ENCODE data around the gene PPP2R1B. TPM values are rescaled to one million over a fixed set of nuclear protein-coding genes. Genes with fewer than 3 reads are reported as not detected.

Gene PPP2R1B
- total and polyA plus RNA-seq, 2 of the 8 experiments (the other 6 are each of a cell fraction or from before 2014, with no cell fraction given) = 25.8 to 87.0 TPM

- Histone ChIP-seq H3K23me2 (ENCODE audit: low read depth, low read length) (peaks cover 6% of the 10 kb centered on the region), H3K4ac (replicated peaks; ENCODE audit: insufficient read length, low read depth, low read length) (no peak overlapping the region), H3K9ac (replicated peaks in 1 of 4; ENCODE audit: extremely low read depth in 1 of 4, low read depth in 3 of 4, low read length in 3 of 4) (no peak overlapping the region), H2AFZ (ENCODE audit: low read length) (no peak overlapping the region), H4K91ac (replicated peaks; ENCODE audit: insufficient read length, low read length) (no peak overlapping the region), H3K56ac (replicated peaks; ENCODE audit: insufficient read length, low read depth, low read length) (no peak overlapping the region), H3K14ac (ENCODE audit: insufficient read length) (no peak overlapping the region), H2BK15ac (ENCODE audit: low read length) (no peak overlapping the region), H3K79me1 (ENCODE audit: low read depth, low read length) (no peaks in the 10 kb centered on the region; the same call in 1 of the 2 replicates), H4K8ac (ENCODE audit: extremely low read depth, insufficient read depth, low read length) (no peak overlapping the region), H3K27me3 (replicated peaks in 1 of 4; ENCODE audit: control insufficient read depth in 3 of 4, extremely low read depth in 1 of 4, insufficient read depth in 3 of 4, low read length in 3 of 4) (no peaks in the 10 kb centered on the region), H3K27ac (ENCODE audit: low read depth, low read length) (no peak overlapping the region), H4K5ac (ENCODE audit: insufficient read length, low read depth, low read length) (no peak overlapping the region), H3K79me2 (ENCODE audit: control insufficient read depth in 1 of 2, insufficient read depth in 2 of 2, low read length in 2 of 2) (peaks cover 0 to 25% of the 10 kb centered on the region in 2 experiments; a peak in 2 of 4 replicates), H2AK5ac (ENCODE audit: low read depth, low read length) (no peak overlapping the region), H2BK5ac (ENCODE audit: low read depth, low read length) (no peak overlapping the region), H4K20me1 (replicated peaks in 1 of 2; ENCODE audit: control insufficient read depth in 1 of 2, insufficient read depth in 2 of 2, low read length in 2 of 2) (peaks cover 2 to 3% of the 10 kb centered on the region in 2 experiments), H3K23ac (ENCODE audit: insufficient read length) (no peak overlapping the region), H3K9me3 (ENCODE audit: insufficient read depth in 2 of 2, low read depth in 1 of 2, low read length in 1 of 2) (no peaks in the 10 kb centered on the region), H3K36me3 (ENCODE audit: control insufficient read depth in 2 of 4, insufficient read depth in 4 of 4, low read length in 3 of 4) (peaks cover 2 to 55% (median 36%) of the 10 kb centered on the region in 4 experiments), H2BK120ac (replicated peaks; ENCODE audit: low read depth, low read length) (no peak overlapping the region), H2BK12ac (ENCODE audit: low read depth, low read length) (no peak overlapping the region), H3K18ac (ENCODE audit: extremely low read depth, low read length) (no peak overlapping the region), H3K4me2 (ENCODE audit: insufficient read depth in 1 of 2, low read depth in 2 of 2, low read length in 2 of 2) (0 out of 4 replicates have a peak overlapping the region, but pooled peaks of 1 of the 2 experiments have one; percentile 3), H3K4me3 (ENCODE audit: extremely low read depth in 1 of 4, insufficient read depth in 2 of 4, low read depth in 3 of 4, low read length in 4 of 4) (no peak overlapping the region), H3K4me1 (replicated peaks in 1 of 4; ENCODE audit: control insufficient read depth in 3 of 4, insufficient read depth in 4 of 4, low read length in 3 of 4) (peaks cover 0 to 4% (median 2%) of the 10 kb centered on the region in 4 experiments; a peak in 4 of 7 replicates), H2BK20ac (ENCODE audit: low read length) (no peak overlapping the region)
- DNase-seq (ENCODE audit: low read depth in 1 of 2, low spot score in 2 of 2) = no peak
- WGBS, 2 experiments (ENCODE audit: extremely low coverage in 1 of 2, insufficient coverage in 1 of 2, insufficient read length in 1 of 2, insufficient replicate concordance in 2 of 2, low coverage in 1 of 2, low lambda C conversion rate in 2 of 2, missing lambda C conversion rate in 1 of 2) = 86% methylated on average over 3 of the region's 3 CpGs; no CpG with 5 or more reads in 1 of the 2 experiments
- ChIA-PET CTCF (ENCODE audit: partially characterized antibody) (interaction anchor here (0.5 to 11.4 kb wide), 7 partner anchors 11 to 1640 kb away, joined by 3 to 106 read pairs (median 3); no protein-coding TSS in a partner anchor), POLR2A (ENCODE audit: partially characterized antibody) (interaction anchor here (0.9 to 3.0 kb wide), 5 partner anchors 9 to 65 kb away, joined by 3 to 10 read pairs (median 4); no protein-coding TSS in a partner anchor)
- TF ChIP-seq GABPA (IDR thresholded peaks at IDR 0.05; ENCODE audit: borderline replicate concordance, insufficient read depth, low read length) (no peak), RAD21 (IDR thresholded peaks at IDR 0.05 in 1 of 2, conservative IDR thresholded peaks at IDR 0.05 in 1 of 2; ENCODE audit: low read depth in 2 of 2, low read length in 2 of 2) (peak in 1 of 2 experiments; percentile 7; a peak in 1 of 4 replicates)
- no peak for FAIRE-seq
These were observed 3.1 kb downstream of the PPP2R1B start for GRCh38 chr11:111762981-111763643.

Data from H1 (cell line).